Measurements from ENCODE around the gene ENOPH1. TPM values are rescaled to one million over a fixed set of nuclear protein-coding genes. Genes with fewer than 3 reads are reported as not detected.

The ENOPH1 gene
- polyA plus RNA-seq, 1 donor (not counting 4 experiments of a cell fraction or from before 2014, with no cell fraction given), result 29.4 TPM

GRCh38 chr4:82428526-82428968 is 1.8 kb upstream of the ENOPH1 start:
- H3K27me3 ChIP-seq (ENCODE audit: control insufficient read depth, extremely low read depth, insufficient read depth, low read length), result no peaks in the 10 kb centered on the region
- dilution Hi-C loops (cut with MboI; ENCODE audit: extremely low pct_ligation_motif_present, low sequenced_read_pairs), result no loop called here
- H3K4me3 ChIP-seq (ENCODE audit: control insufficient read depth in 2 of 3, extremely low read depth in 1 of 3, insufficient read depth in 2 of 3, low read depth in 1 of 3, low read length in 3 of 3), result peak overlapping the region; percentile 95 to 100 (median 96)
- peaks cover 39% of the 10 kb centered on the region for H3K4me1 ChIP-seq (ENCODE audit: control insufficient read depth, extremely low read depth, insufficient read depth, low read length)
- TF ChIP-seq, protein P1, sequence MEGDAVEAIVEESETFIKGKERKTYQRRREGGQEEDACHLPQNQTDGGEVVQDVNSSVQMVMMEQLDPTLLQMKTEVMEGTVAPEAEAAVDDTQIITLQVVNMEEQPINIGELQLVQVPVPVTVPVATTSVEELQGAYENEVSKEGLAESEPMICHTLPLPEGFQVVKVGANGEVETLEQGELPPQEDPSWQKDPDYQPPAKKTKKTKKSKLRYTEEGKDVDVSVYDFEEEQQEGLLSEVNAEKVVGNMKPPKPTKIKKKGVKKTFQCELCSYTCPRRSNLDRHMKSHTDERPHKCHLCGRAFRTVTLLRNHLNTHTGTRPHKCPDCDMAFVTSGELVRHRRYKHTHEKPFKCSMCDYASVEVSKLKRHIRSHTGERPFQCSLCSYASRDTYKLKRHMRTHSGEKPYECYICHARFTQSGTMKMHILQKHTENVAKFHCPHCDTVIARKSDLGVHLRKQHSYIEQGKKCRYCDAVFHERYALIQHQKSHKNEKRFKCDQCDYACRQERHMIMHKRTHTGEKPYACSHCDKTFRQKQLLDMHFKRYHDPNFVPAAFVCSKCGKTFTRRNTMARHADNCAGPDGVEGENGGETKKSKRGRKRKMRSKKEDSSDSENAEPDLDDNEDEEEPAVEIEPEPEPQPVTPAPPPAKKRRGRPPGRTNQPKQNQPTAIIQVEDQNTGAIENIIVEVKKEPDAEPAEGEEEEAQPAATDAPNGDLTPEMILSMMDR (optimal IDR thresholded peaks at IDR 0.05 in 1 of 3, IDR thresholded peaks at IDR 0.05 in 1 of 3, conservative IDR thresholded peaks at IDR 0.05 in 1 of 3; ENCODE audit: extremely low read depth in 1 of 3, insufficient read depth in 2 of 3, low read length in 3 of 3), result no peak
- TF ChIP-seq EZH2 (IDR thresholded peaks at IDR 0.05; ENCODE audit: low read length), result no peak
- no peaks in the 10 kb centered on the region for H3K9me1 ChIP-seq (ENCODE audit: control insufficient read depth, extremely low read depth, insufficient read depth, low read length)
- peak overlapping the region; percentile 93 for H3K27ac ChIP-seq (ENCODE audit: control insufficient read depth, insufficient read depth, low read length)
- no peak for FAIRE-seq
- H3K4me2 ChIP-seq (ENCODE audit: control insufficient read depth, extremely low read depth, insufficient read depth, low read depth, low read length), result peak overlapping the region; percentile 98
- peak overlapping the region; percentile 95 for H3K9ac ChIP-seq (ENCODE audit: control insufficient read depth, extremely low read depth, insufficient read depth, low read length)
- no peak for DNase-seq (ENCODE audit: low read depth, low spot score)
- H3K79me2 ChIP-seq (ENCODE audit: control insufficient read depth, insufficient read depth, low read length), result peaks cover 73% of the 10 kb centered on the region
- H3K9me3 ChIP-seq (ENCODE audit: control insufficient read depth, low read depth, low read length), result no peaks in the 10 kb centered on the region
- peaks cover 16 to 37% of the 10 kb centered on the region in 2 experiments for H3K36me3 ChIP-seq (ENCODE audit: control insufficient read depth in 2 of 2, extremely low read depth in 1 of 2, insufficient read depth in 2 of 2, low read length in 2 of 2)
- peaks cover 40% of the 10 kb centered on the region for H4K20me1 ChIP-seq (ENCODE audit: control insufficient read depth, extremely low read depth, insufficient read depth, low read length)
- H2AFZ ChIP-seq (ENCODE audit: control insufficient read depth, low read length), result no peak overlapping the region

DNA sequence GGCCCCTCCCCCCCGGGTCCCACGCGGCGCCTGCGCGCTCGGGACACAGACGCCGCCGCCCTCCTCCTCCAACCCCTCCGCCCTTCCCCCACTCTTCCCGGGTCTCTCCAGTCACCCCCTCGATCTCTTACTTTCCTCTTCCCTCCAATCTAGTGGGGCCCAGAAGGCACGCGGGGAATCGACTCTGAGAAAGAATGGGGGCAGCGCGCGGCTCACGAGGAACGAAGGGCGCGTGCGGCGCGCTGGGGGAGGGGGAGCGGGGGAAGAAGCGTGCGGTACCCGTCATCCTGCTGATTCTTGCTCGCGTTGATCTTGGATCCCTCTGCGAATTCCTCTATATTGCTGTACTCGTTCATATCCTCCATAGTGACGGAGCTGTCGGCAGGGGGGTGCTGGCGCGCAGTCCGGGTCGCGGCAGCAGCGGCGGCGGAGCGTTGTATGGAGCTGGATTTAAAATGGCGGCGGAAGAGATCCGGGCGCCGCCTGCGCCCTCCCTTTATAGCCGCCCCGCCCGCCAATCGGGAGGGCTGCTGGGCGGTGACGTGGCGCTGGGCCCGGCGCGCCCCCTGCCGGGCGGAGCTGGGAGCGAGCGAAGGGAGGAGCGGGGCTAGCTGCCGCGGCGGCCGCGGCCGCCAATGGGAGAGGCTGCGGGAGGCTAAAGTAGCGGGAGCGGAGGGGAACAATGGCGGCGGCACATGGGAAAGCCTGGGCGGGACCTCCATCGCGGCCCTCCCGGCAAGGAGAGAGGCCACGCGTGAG is 1.2 kb upstream of the ENOPH1 start:
- FAIRE-seq (no peak), DNase-seq (ENCODE audit: low read depth, low spot score) (no peak)
- H3K27me3 ChIP-seq (ENCODE audit: control insufficient read depth, extremely low read depth, insufficient read depth, low read length), result no peaks in the 10 kb centered on the region
- H3K27ac ChIP-seq (ENCODE audit: control insufficient read depth, insufficient read depth, low read length), result peak overlapping the region; percentile 93
- dilution Hi-C loops (cut with MboI; ENCODE audit: extremely low pct_ligation_motif_present, low sequenced_read_pairs), result no loop called here
- H3K9ac ChIP-seq (ENCODE audit: control insufficient read depth, extremely low read depth, insufficient read depth, low read length), result peak overlapping the region; percentile 95
- no peaks in the 10 kb centered on the region for H3K9me3 ChIP-seq (ENCODE audit: control insufficient read depth, low read depth, low read length)
- H3K4me2 ChIP-seq (ENCODE audit: control insufficient read depth, extremely low read depth, insufficient read depth, low read depth, low read length), result peak overlapping the region; percentile 92
- H4K20me1 ChIP-seq (ENCODE audit: control insufficient read depth, extremely low read depth, insufficient read depth, low read length), result peaks cover 34% of the 10 kb centered on the region
- TF ChIP-seq, protein P1 (optimal IDR thresholded peaks at IDR 0.05 in 1 of 3, IDR thresholded peaks at IDR 0.05 in 1 of 3, conservative IDR thresholded peaks at IDR 0.05 in 1 of 3; ENCODE audit: extremely low read depth in 1 of 3, insufficient read depth in 2 of 3, low read length in 3 of 3), result peak; percentile 74 to 82 (median 80)
- TF ChIP-seq EZH2 (IDR thresholded peaks at IDR 0.05; ENCODE audit: low read length), result no peak
- peak overlapping the region; percentile 95 to 100 (median 96) for H3K4me3 ChIP-seq (ENCODE audit: control insufficient read depth in 2 of 3, extremely low read depth in 1 of 3, insufficient read depth in 2 of 3, low read depth in 1 of 3, low read length in 3 of 3)
- peaks cover 16 to 38% of the 10 kb centered on the region in 2 experiments for H3K36me3 ChIP-seq (ENCODE audit: control insufficient read depth in 2 of 2, extremely low read depth in 1 of 2, insufficient read depth in 2 of 2, low read length in 2 of 2)
- H3K9me1 ChIP-seq (ENCODE audit: control insufficient read depth, extremely low read depth, insufficient read depth, low read length), result no peaks in the 10 kb centered on the region
- peaks cover 79% of the 10 kb centered on the region for H3K79me2 ChIP-seq (ENCODE audit: control insufficient read depth, insufficient read depth, low read length)
- peaks cover 39% of the 10 kb centered on the region for H3K4me1 ChIP-seq (ENCODE audit: control insufficient read depth, extremely low read depth, insufficient read depth, low read length)
- H2AFZ ChIP-seq (ENCODE audit: control insufficient read depth, low read length), result peak overlapping the region; percentile 58
